Stimulated activated CD4-positive, alpha-beta T cell treated with anti-CD3 and anti-CD28 coated beads, Interleukin-2, amount 100 ng/mL, for 24 hours (primary cell): Measurements from ENCODE around the gene KAZN.
A peak's percentile ranks its signal among the peaks of the same experiment; 100 is the strongest.
"Not testable (repeated sequence)": the region's sequence is repeated elsewhere in the genome, so short reads cannot be mapped to it uniquely, and the experiment has no call there.

Experiments used
- DNase-seq, 2 donors: peaks; one replicate each; pipeline ENCODE4 v3.0.0-alpha.2; 2020

Gene KAZN

GRCh38 chr1:15128077-15128476 lies 529.6 kb downstream of the KAZN start:
- DNase-seq = no peak

- DNase-seq = peak; percentile 82
Measured at GRCh38 chr1:15128520-15129313, 530.2 kb downstream of the KAZN start.

- no peak for DNase-seq
Measured at GRCh38 chr1:15129944-15130343, 531.5 kb downstream of the KAZN start.

GRCh38 chr1:15130607-15131006 lies 532.1 kb downstream of the KAZN start:
- no peak for DNase-seq

GRCh38 chr1:15132965-15133364 lies 534.5 kb downstream of the KAZN start:
- DNase-seq = no peak

GRCh38 chr1:15134285-15134684 lies 535.8 kb downstream of the KAZN start:
- DNase-seq = no peak

- DNase-seq = not testable (repeated sequence)
Measured at GRCh38 chr1:15135604-15136003, 537.1 kb downstream of the KAZN start.

GRCh38 chr1:15137809-15138208 lies 539.3 kb downstream of the KAZN start:
- no peak for DNase-seq

- DNase-seq = no peak
Measured at GRCh38 chr1:15139654-15140350, 541.3 kb downstream of the KAZN start.

- DNase-seq = no peak
Measured at GRCh38 chr1:15141935-15142539, 543.6 kb downstream of the KAZN start.

- DNase-seq = no peak
Measured at GRCh38 chr1:15145327-15145726, 546.8 kb downstream of the KAZN start.

GRCh38 chr1:15146142-15146680 lies 547.7 kb downstream of the KAZN start:
- DNase-seq = no peak

GRCh38 chr1:15146971-15147376 lies 548.5 kb downstream of the KAZN start:
- DNase-seq = no peak

- no peak for DNase-seq
Measured at GRCh38 chr1:15148004-15148403, 549.5 kb downstream of the KAZN start.

GRCh38 chr1:15148475-15148874 lies 550.0 kb downstream of the KAZN start:
- no peak for DNase-seq

GRCh38 chr1:15148941-15149340 lies 550.5 kb downstream of the KAZN start:
- DNase-seq = no peak

- no peak for DNase-seq
Measured at GRCh38 chr1:15150376-15150775, 551.9 kb downstream of the KAZN start.

- no peak for DNase-seq
Measured at GRCh38 chr1:15151377-15151806, 552.9 kb downstream of the KAZN start.

- DNase-seq = no peak
Measured at GRCh38 chr1:15151871-15152270, 553.4 kb downstream of the KAZN start.

- DNase-seq = peak in 1 of 2 donors; percentile 39
Measured at GRCh38 chr1:15152318-15153183, 554.1 kb downstream of the KAZN start.

- DNase-seq = peak in 1 of 2 donors; percentile 36
Measured at GRCh38 chr1:15153184-15153841, 554.8 kb downstream of the KAZN start, which contains the start of gene TMEM51. Gene TMEM51, plus strand, starts transcription at chr1:15153747. Its CDS starts 61,341 bp downstream, at chr1:15215088.
